8988T (cell line): Measurements from ENCODE around the gene NET1.
A peak's percentile ranks its signal among the peaks of the same experiment; 100 is the strongest.
"Not testable (repeated sequence)": the region's sequence is repeated elsewhere in the genome, so short reads cannot be mapped to it uniquely, and the experiment has no call there.

ENCODE experiments used
- DNase-seq: peaks from one replicate; pipeline ENCODE4 v3.0.0; 2011

NET1 gene

GRCh38 chr10:5412277-5412941 is at the start of gene NET1:
NET1 (plus strand) TSS chr10:5412557; CDS start chr10:5412693, 136 bp downstream.
- DNase-seq: peak; percentile 81

- DNase-seq: no peak
Measured at GRCh38 chr10:5362873-5363272, 49.5 kb upstream of the NET1 start.

- no peak for DNase-seq
Measured at GRCh38 chr10:5364374-5364773, 48.0 kb upstream of the NET1 start.

GRCh38 chr10:5364890-5365338 is 47.4 kb upstream of the NET1 start, which contains the start of gene UCN3:
UCN3 (plus strand) TSS chr10:5364966; CDS start chr10:5373721, 8,755 bp downstream.
- no peak for DNase-seq

GRCh38 chr10:5365928-5366327 is 46.4 kb upstream of the NET1 start:
- DNase-seq: no peak

GRCh38 chr10:5369362-5370158 is 42.8 kb upstream of the NET1 start:
- DNase-seq: no peak

- no peak for DNase-seq
Measured at GRCh38 chr10:5370493-5371352, 41.6 kb upstream of the NET1 start.

GRCh38 chr10:5373307-5373706 is 39.0 kb upstream of the NET1 start:
- DNase-seq: no peak

- DNase-seq: no peak
Measured at GRCh38 chr10:5373891-5374611, 38.3 kb upstream of the NET1 start.

GRCh38 chr10:5376450-5376849 is 35.9 kb upstream of the NET1 start:
- no peak for DNase-seq

- DNase-seq: not testable (repeated sequence)
Measured at GRCh38 chr10:5379202-5379601, 33.2 kb upstream of the NET1 start.

GRCh38 chr10:5380395-5380794 is 32.0 kb upstream of the NET1 start:
- DNase-seq: not testable (repeated sequence)

GRCh38 chr10:5381187-5381586 is 31.2 kb upstream of the NET1 start:
- no peak for DNase-seq

- DNase-seq: no peak
Measured at GRCh38 chr10:5385224-5385623, 27.1 kb upstream of the NET1 start.

GRCh38 chr10:5387169-5387568 is 25.2 kb upstream of the NET1 start:
- DNase-seq: no peak

- DNase-seq: no peak
Measured at GRCh38 chr10:5390607-5391205, 21.7 kb upstream of the NET1 start.

- no peak for DNase-seq
Measured at GRCh38 chr10:5391790-5392189, 20.6 kb upstream of the NET1 start.

- DNase-seq: no peak
Measured at GRCh38 chr10:5393529-5393928, 18.8 kb upstream of the NET1 start.

GRCh38 chr10:5395168-5395567 is 17.2 kb upstream of the NET1 start:
- DNase-seq: no peak

- no peak for DNase-seq
Measured at GRCh38 chr10:5396556-5397300, 15.6 kb upstream of the NET1 start.

GRCh38 chr10:5399332-5399731 is 13.0 kb upstream of the NET1 start:
- DNase-seq: no peak
